ENCODE data around the gene LAMB3. TPM values are rescaled to one million over a fixed set of nuclear protein-coding genes. Genes with fewer than 3 reads are reported as not detected.

The LAMB3 gene
- total RNA-seq, 2 experiments from 2014 or later = 0.25 to 0.31 TPM

DNA sequence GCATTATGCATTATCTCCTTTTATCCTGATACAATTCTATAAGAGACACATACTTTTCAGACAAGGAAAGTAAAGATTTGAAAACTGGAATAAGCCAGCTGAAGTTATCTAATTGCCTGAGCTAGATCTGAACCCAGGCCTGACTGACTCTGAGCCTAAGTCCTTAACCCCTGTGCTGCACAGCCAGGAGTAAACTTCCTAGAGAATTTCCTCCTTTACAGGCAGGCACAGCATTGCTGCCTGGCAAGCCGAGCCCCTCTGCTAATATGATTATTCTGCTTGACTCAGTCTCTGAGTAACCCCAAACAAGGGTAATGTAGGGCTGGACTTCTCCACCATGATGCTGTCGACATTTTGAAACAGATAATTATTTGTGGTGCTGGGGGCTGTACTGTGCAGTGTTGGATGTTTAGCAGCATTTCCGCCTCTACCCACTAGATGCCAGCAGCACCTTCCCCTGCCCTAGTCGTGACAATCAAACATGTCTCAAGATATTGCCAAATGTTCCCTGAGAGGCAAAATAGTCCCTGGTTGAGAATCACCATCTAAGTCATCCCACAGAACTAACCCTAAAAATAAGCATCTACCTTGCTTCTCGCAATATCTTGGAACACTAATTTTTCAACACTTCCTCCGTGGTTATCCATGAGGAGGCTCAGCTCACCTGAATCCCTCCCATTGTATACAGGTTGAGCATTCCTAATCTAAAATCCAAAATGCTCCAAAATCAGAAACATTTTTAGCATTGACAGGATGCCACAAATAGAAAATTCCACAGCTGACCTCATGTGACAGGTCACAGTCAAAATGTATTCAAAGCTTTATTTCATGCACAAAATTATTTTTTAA is 50.2 kb downstream of the LAMB3 start:
- ATAC-seq (ENCODE audit: poor library complexity) = peak; percentile 81
- TF ChIP-seq, protein P1, sequence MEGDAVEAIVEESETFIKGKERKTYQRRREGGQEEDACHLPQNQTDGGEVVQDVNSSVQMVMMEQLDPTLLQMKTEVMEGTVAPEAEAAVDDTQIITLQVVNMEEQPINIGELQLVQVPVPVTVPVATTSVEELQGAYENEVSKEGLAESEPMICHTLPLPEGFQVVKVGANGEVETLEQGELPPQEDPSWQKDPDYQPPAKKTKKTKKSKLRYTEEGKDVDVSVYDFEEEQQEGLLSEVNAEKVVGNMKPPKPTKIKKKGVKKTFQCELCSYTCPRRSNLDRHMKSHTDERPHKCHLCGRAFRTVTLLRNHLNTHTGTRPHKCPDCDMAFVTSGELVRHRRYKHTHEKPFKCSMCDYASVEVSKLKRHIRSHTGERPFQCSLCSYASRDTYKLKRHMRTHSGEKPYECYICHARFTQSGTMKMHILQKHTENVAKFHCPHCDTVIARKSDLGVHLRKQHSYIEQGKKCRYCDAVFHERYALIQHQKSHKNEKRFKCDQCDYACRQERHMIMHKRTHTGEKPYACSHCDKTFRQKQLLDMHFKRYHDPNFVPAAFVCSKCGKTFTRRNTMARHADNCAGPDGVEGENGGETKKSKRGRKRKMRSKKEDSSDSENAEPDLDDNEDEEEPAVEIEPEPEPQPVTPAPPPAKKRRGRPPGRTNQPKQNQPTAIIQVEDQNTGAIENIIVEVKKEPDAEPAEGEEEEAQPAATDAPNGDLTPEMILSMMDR (IDR thresholded peaks at IDR 0.05) = peak; percentile 47
- Mint-ChIP-seq H3K27me3 (peaks cover 4% of the 10 kb centered on the region), H3K36me3 (ENCODE audit: low read depth) (no peaks in the 10 kb centered on the region), H3K4me1 (ENCODE audit: low read depth) (no peaks in the 10 kb centered on the region), H3K27ac (no peak overlapping the region), H3K9me3 (no peaks in the 10 kb centered on the region), H3K4me3 (no peak overlapping the region)
- Histone ChIP-seq H3K4me3 (ENCODE audit: low read length) (no peak overlapping the region), H3K4me1 (ENCODE audit: insufficient read depth, low read length) (no peaks in the 10 kb centered on the region), H3K36me3 (ENCODE audit: insufficient read depth, low read length) (no peaks in the 10 kb centered on the region), H3K27ac (ENCODE audit: low read depth in 1 of 2, low read length in 2 of 2) (no peak overlapping the region), H3K27me3 (ENCODE audit: control insufficient read depth in 1 of 2, insufficient read depth in 2 of 2, low read length in 2 of 2) (no peaks in the 10 kb centered on the region), H3K9me3 (ENCODE audit: control insufficient read depth in 1 of 2, insufficient read depth in 1 of 2, low read length in 2 of 2) (no peaks in the 10 kb centered on the region)
- DNase-seq = peak in 6 of 14 experiments; percentile 7 to 67 (median 39)
- CTCF ChIA-PET = interaction anchor here (0.9 kb wide), 1 partner anchor 90 kb away, joined by 3 read pairs; no protein-coding TSS in a partner anchor
- POLR2A ChIA-PET = interaction anchor here (1.2 kb wide), 1 partner anchor 168 kb away, joined by 4 read pairs; no protein-coding TSS in a partner anchor
- intact Hi-C loops (cut with DNase I, micrococcal nuclease) = loop anchor here (1.0 to 2.0 kb wide), 4 partner anchors 91 to 145 kb away; no protein-coding TSS in a partner anchor

DNA sequence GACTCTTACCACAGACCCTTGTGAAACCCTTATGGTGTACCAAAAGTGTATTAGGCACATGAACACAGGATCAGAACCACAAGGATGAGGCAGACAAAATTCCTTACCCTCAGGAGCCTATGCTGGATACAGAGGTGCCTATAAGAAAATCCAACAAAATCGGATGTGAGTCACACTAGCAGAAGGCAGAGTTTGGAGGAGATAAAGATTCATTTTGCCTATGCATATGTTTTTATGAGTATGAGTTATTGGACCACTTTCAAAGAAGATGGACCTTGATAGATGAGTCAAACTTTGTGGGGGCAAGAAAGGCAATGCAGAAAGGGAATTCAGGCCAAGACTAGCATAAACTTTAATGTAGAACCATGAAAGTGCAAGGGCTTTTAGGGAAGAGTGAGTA is 51.7 kb downstream of the LAMB3 start:
- ChIA-PET POLR2A (no interaction called here), CTCF (interaction anchor here (0.9 kb wide), 1 partner anchor 31 kb away, joined by 4 read pairs; no protein-coding TSS in a partner anchor)
- intact Hi-C loops (cut with DNase I, micrococcal nuclease) = no loop called here
- no peak overlapping the region for H3K27ac ChIP-seq (ENCODE audit: low read depth in 1 of 2, low read length in 2 of 2)
- ATAC-seq (ENCODE audit: poor library complexity) (no peak), DNase-seq (no peak)
- no peaks in the 10 kb centered on the region for H3K27me3 ChIP-seq (ENCODE audit: control insufficient read depth in 1 of 2, insufficient read depth in 2 of 2, low read length in 2 of 2)
- no peaks in the 10 kb centered on the region for H3K36me3 ChIP-seq (ENCODE audit: insufficient read depth, low read length)
- TF ChIP-seq, protein P1 (IDR thresholded peaks at IDR 0.05) = no peak
- no peak overlapping the region for H3K27ac Mint-ChIP-seq
- H3K27me3 Mint-ChIP-seq = peaks cover 4% of the 10 kb centered on the region
- H3K36me3 Mint-ChIP-seq (ENCODE audit: low read depth) = no peaks in the 10 kb centered on the region
- no peaks in the 10 kb centered on the region for H3K4me1 Mint-ChIP-seq (ENCODE audit: low read depth)
- H3K9me3 ChIP-seq (ENCODE audit: control insufficient read depth in 1 of 2, insufficient read depth in 1 of 2, low read length in 2 of 2) = peaks cover 0 to 3% of the 10 kb centered on the region in 2 experiments
- no peak overlapping the region for H3K4me3 ChIP-seq (ENCODE audit: low read length)
- no peaks in the 10 kb centered on the region for H3K9me3 Mint-ChIP-seq
- H3K4me3 Mint-ChIP-seq = no peak overlapping the region
- H3K4me1 ChIP-seq (ENCODE audit: insufficient read depth, low read length) = no peaks in the 10 kb centered on the region

DNA sequence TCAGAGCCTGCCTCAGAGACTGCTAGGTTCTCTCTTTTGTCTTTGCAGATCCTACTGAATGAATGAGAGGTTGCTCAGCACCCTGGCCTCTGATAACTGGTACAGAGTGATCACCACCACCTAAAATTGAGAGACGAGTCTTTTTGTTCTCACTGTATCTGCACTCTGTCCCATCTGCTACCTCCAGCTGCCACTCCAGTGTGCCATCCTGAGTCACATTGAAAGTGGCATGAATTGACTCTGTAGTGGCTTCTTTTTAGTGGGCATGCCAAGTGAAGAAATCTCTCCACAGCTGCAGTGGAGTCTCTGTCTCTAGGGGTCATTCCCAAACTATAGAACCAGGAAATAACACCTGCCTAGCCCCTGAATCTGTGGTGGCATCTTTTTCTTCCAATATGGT is 54.0 kb downstream of the LAMB3 start:
- intact Hi-C loops (cut with DNase I, micrococcal nuclease) = no loop called here
- no peak overlapping the region for H3K4me3 ChIP-seq (ENCODE audit: low read length)
- H3K27me3 ChIP-seq (ENCODE audit: control insufficient read depth in 1 of 2, insufficient read depth in 2 of 2, low read length in 2 of 2) = no peaks in the 10 kb centered on the region
- no peaks in the 10 kb centered on the region for H3K4me1 ChIP-seq (ENCODE audit: insufficient read depth, low read length)
- DNase-seq (no peak), ATAC-seq (ENCODE audit: poor library complexity) (no peak)
- no peak overlapping the region for H3K27ac Mint-ChIP-seq
- peaks cover 0 to 3% of the 10 kb centered on the region in 2 experiments for H3K9me3 ChIP-seq (ENCODE audit: control insufficient read depth in 1 of 2, insufficient read depth in 1 of 2, low read length in 2 of 2)
- H3K27me3 Mint-ChIP-seq = peaks cover 4% of the 10 kb centered on the region
- H3K4me1 Mint-ChIP-seq (ENCODE audit: low read depth) = no peaks in the 10 kb centered on the region
- H3K27ac ChIP-seq (ENCODE audit: low read depth in 1 of 2, low read length in 2 of 2) = no peak overlapping the region
- H3K36me3 Mint-ChIP-seq (ENCODE audit: low read depth) = no peaks in the 10 kb centered on the region
- ChIA-PET POLR2A (no interaction called here), CTCF (no interaction called here)
- TF ChIP-seq, protein P1 (IDR thresholded peaks at IDR 0.05) = no peak
- H3K36me3 ChIP-seq (ENCODE audit: insufficient read depth, low read length) = no peaks in the 10 kb centered on the region
- H3K9me3 Mint-ChIP-seq = no peaks in the 10 kb centered on the region
- H3K4me3 Mint-ChIP-seq = no peak overlapping the region
